Dendritic cell treated with granulocyte-macrophage colony-stimulating factor and Interleukin-4, amounts not matched to agents 40 ng/mL and 50 ng/mL, for 4 days (primary cell): ENCODE data around the gene DCBLD1.

Experiments
- H3K27ac Mint-ChIP-seq: one replicate; pipeline ENCODE4 v1.8.0; 2022; ENCODE audit warnings: mild to moderate bottlenecking, mixed read lengths
- H3K27me3 Mint-ChIP-seq: one replicate; pipeline ENCODE4 v1.8.0; 2022; ENCODE audit warnings: mild to moderate bottlenecking, mixed read lengths
- H3K36me3 Mint-ChIP-seq: one replicate; pipeline ENCODE4 v1.8.0; 2022; ENCODE audit warnings: low read depth, mixed read lengths
- H3K4me1 Mint-ChIP-seq: one replicate; pipeline ENCODE4 v1.8.0; 2022; ENCODE audit warnings: low read depth, mixed read lengths
- H3K4me3 Mint-ChIP-seq: one replicate; pipeline ENCODE4 v1.8.0; 2022; ENCODE audit warnings: mild to moderate bottlenecking, moderate library complexity, mixed read lengths
- H3K9me3 Mint-ChIP-seq: one replicate; pipeline ENCODE4 v1.8.0; 2022; ENCODE audit warnings: mixed read lengths
- intact Hi-C: fragments of 100-400 bp; cut with micrococcal nuclease; formaldehyde crosslinking; loops from one replicate; pipeline ENCODE4 v1.15.0; 2022

The DCBLD1 gene

DNA sequence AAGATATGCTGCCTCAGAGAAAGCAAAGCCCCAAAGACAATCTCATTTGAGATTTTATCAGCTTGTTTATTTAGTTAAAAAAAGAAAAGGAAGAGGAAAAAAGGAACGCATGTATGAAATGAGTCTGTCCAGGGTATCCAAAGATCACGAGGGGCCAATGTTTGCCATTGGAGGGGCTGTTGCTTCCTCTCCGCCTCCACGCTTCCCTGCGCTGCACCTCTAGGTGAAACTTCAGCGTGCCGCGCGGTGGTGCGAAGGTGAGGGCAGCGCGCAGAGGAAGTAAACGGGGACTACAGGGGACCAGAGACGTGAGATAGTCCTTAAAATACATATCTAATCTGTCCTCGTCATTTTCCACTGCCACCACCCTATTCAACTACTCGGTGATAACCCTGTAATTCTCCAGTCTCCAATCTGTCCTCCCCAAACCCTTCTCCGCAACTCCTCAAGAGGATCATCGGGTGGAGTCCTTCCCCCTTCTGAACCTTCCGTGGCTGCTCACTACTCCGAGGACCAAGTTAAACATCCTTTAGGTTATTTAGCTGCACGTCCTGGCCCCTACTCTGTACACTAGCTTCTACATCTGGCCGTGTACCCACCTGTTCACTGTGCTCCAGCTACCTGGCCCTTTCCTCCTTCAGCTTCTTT is 1.1 kb upstream of the DCBLD1 start:
- H3K4me1 Mint-ChIP-seq = peaks cover 13% of the 10 kb centered on the region
- peak overlapping the region; percentile 43 for H3K27ac Mint-ChIP-seq
- intact Hi-C loops = loop anchor here (10.0 kb wide), 1 partner anchor 193 kb away; the partner anchor contains the start of gene NUS1
- H3K36me3 Mint-ChIP-seq = no peaks in the 10 kb centered on the region
- no peak overlapping the region for H3K4me3 Mint-ChIP-seq
- H3K27me3 Mint-ChIP-seq = peaks cover 44% of the 10 kb centered on the region
- no peaks in the 10 kb centered on the region for H3K9me3 Mint-ChIP-seq

DNA sequence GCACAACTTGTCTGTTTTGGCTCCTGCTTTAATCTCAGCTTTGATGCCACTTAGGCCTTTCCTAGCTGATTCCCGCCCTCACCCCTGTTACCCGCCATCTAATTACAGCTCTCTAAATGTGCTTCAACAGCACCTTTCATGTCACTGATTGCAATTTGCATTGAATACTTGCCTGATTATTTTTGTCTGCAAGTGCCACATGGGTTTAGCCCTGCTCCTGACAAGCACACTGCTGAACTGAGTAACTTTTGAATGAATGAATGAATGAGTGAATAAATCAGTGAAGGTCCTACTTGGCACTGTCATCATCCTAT is 591 bp upstream of the DCBLD1 start:
- H3K27me3 Mint-ChIP-seq = peaks cover 46% of the 10 kb centered on the region

DNA sequence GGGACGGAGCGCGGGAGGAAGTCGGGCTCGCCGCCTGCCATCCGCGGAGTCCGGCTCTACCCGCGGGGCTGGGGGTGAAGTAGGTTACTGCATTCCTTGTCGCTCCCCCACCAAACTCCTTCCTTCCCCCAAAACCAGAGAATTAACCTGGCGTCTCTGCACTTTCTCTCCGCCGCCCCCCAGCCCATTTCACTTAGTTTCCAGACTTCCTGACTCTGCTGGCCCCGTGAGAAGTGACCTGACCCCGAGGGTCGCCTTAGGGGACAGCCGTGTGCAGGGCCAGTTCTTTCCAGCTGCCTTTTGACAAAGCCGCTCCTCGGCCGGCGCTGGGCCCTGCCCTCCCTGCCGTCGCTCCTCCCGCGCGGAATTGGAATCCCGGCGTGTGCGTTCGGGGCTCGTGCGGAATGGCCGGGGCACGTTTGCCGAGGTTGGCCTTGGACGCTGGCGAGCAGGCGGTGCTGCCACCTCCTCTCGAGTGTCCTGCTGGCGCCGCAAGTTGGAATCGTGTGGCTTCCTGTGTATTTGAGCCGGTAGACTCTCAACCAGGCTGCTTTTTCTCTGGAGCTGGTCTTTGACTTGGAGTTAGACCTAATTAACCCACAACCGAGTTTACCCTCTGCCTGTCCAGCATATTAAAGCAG is 650 bp downstream of the DCBLD1 start:
- peaks cover 46% of the 10 kb centered on the region for H3K27me3 Mint-ChIP-seq
- H3K4me1 Mint-ChIP-seq = peaks cover 13% of the 10 kb centered on the region
- intact Hi-C loops = loop anchor here (2.0 to 10.0 kb wide), 2 partner anchors 14 to 192 kb away; partner anchors contain the start of gene NUS1
- peak overlapping the region; percentile 94 for H3K4me3 Mint-ChIP-seq
- no peaks in the 10 kb centered on the region for H3K36me3 Mint-ChIP-seq
- peak overlapping the region; percentile 83 for H3K27ac Mint-ChIP-seq
- no peaks in the 10 kb centered on the region for H3K9me3 Mint-ChIP-seq

More for the DNA sequence above, 591 bp upstream of the DCBLD1 start:
- Mint-ChIP-seq H3K4me3 (peak overlapping the region; percentile 73), H3K9me3 (no peaks in the 10 kb centered on the region), H3K36me3 (no peaks in the 10 kb centered on the region), H3K4me1 (peaks cover 13% of the 10 kb centered on the region), H3K27ac (peak overlapping the region; percentile 43)
- intact Hi-C loops = loop anchor here (1.0 to 10.0 kb wide), 3 partner anchors 15 to 193 kb away; partner anchors contain the start of genes GOPC and NUS1

DNA sequence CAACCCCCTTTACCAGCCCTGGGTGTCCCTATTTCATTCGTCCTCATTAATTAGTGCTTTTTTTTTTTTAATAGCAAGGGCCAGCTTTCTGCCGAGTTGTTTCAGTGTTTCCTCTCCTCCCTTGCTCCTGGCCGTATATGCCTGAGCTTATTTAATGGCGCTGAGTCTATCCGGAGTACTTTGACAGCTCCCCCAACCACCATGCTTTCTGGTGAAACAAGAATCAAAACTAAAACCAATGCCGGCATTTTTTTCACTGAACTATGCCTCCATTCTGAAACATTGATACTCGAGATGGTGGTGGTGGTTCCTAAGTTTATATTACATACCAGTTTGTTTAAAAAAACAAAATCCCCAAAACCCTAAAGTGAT is 1.2 kb downstream of the DCBLD1 start:
- no peaks in the 10 kb centered on the region for H3K9me3 Mint-ChIP-seq
- peak overlapping the region; percentile 94 for H3K4me3 Mint-ChIP-seq
- peaks cover 13% of the 10 kb centered on the region for H3K4me1 Mint-ChIP-seq
- no peaks in the 10 kb centered on the region for H3K36me3 Mint-ChIP-seq
- peaks cover 45% of the 10 kb centered on the region for H3K27me3 Mint-ChIP-seq
- intact Hi-C loops = loop anchor here (2.0 to 10.0 kb wide), 2 partner anchors 13 to 191 kb away; partner anchors contain the start of gene NUS1
- H3K27ac Mint-ChIP-seq = peak overlapping the region; percentile 83

- H3K4me3 Mint-ChIP-seq = no peak overlapping the region
- H3K27ac Mint-ChIP-seq = peak overlapping the region; percentile 83
- H3K9me3 Mint-ChIP-seq = no peaks in the 10 kb centered on the region
- intact Hi-C loops = loop anchor here (10.0 kb wide), 1 partner anchor 191 kb away; the partner anchor contains the start of gene NUS1
- H3K4me1 Mint-ChIP-seq = peaks cover 13% of the 10 kb centered on the region
- no peaks in the 10 kb centered on the region for H3K36me3 Mint-ChIP-seq
- peaks cover 41% of the 10 kb centered on the region for H3K27me3 Mint-ChIP-seq
Observed at GRCh38 chr6:117484052-117484646, 1.7 kb downstream of the DCBLD1 start.

DNA sequence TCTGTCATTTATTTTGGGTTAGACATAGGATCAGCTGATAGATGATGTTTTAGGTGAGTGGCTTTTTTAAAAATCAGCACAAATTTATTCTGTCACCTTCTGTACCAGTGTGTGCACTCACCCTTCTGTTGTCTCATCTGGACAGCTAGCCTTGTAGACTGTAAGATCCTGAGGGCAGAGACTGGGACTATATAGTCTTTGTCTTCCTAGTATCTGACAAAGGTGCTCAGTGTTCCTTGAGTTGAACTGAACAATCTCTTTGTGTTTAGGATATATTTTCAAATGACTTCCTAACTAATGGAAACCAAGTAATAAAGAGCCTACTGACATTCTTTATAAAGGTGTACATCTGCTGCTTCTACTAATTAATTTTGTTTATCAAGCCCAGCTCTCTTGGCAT is 3.0 kb downstream of the DCBLD1 start:
- Mint-ChIP-seq H3K36me3 (no peaks in the 10 kb centered on the region), H3K4me3 (no peak overlapping the region), H3K9me3 (no peaks in the 10 kb centered on the region), H3K4me1 (peaks cover 13% of the 10 kb centered on the region), H3K27ac (no peak overlapping the region), H3K27me3 (peaks cover 40% of the 10 kb centered on the region)
- intact Hi-C loops = loop anchor here (10.0 kb wide), 1 partner anchor 189 kb away; the partner anchor contains the start of gene NUS1

DNA sequence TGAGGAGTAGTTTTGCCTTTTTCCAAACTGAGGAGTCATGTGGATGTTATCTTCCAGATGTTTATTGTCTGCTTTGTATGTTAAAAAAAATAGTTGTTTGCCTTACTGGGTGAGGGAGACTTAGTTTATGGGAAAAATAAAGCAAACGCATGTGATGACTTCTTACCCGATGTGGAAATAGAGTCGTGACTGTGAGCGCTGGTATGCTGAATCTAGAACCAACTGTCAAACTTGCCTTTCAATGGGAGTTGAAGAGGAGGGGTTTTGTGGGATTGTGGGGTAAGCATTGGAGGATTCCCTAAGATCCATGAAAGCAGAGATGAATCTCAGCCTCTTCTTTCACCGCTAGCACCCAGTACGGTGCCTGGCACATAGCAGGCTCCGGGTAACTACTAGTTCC is 5.3 kb downstream of the DCBLD1 start:
- Mint-ChIP-seq H3K4me1 (no peaks in the 10 kb centered on the region), H3K36me3 (no peaks in the 10 kb centered on the region), H3K4me3 (no peak overlapping the region), H3K9me3 (no peaks in the 10 kb centered on the region), H3K27me3 (peaks cover 22% of the 10 kb centered on the region), H3K27ac (no peak overlapping the region)
- intact Hi-C loops = loop anchor here (10.0 kb wide), 1 partner anchor 187 kb away; the partner anchor contains the start of gene NUS1

- Mint-ChIP-seq H3K4me3 (no peak overlapping the region), H3K9me3 (no peaks in the 10 kb centered on the region), H3K27ac (no peak overlapping the region), H3K4me1 (no peaks in the 10 kb centered on the region), H3K27me3 (peaks cover 17% of the 10 kb centered on the region), H3K36me3 (no peaks in the 10 kb centered on the region)
- intact Hi-C loops = loop anchor here (10.0 kb wide), 1 partner anchor 186 kb away; the partner anchor contains the start of gene NUS1
Observed at GRCh38 chr6:117489003-117489402, 6.5 kb downstream of the DCBLD1 start.

GRCh38 chr6:117491916-117492315 is 9.4 kb downstream of the DCBLD1 start:
- intact Hi-C loops = no loop called here

GRCh38 chr6:117493470-117493869 is 11.0 kb downstream of the DCBLD1 start:
- Mint-ChIP-seq H3K27me3 (no peaks in the 10 kb centered on the region), H3K4me3 (no peak overlapping the region), H3K9me3 (no peaks in the 10 kb centered on the region), H3K36me3 (no peaks in the 10 kb centered on the region), H3K27ac (no peak overlapping the region), H3K4me1 (peaks cover 6% of the 10 kb centered on the region)
- intact Hi-C loops = no loop called here

More at GRCh38 chr6:117491916-117492315, 9.4 kb downstream of the DCBLD1 start:
- Mint-ChIP-seq H3K4me1 (no peaks in the 10 kb centered on the region), H3K27me3 (no peaks in the 10 kb centered on the region), H3K27ac (no peak overlapping the region), H3K4me3 (no peak overlapping the region), H3K36me3 (no peaks in the 10 kb centered on the region), H3K9me3 (no peaks in the 10 kb centered on the region)

DNA sequence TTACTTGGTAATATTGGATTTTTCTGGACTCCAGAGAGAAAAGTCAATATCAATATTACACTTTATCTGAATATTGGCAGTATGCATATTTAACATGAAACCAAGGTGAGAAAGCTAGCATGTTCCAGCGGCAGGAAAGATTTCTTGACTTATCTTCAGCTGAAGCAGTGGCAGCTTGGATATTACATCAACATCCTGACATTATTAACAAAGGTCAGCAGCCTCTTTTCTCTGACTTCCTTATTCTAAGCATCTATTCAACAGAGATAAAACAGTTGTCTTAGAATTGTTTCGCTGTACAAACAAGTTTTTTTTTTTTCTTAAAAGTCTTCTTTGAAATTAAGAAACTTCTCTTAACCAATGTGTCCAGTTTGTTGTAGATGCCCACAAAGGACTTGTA is 11.8 kb downstream of the DCBLD1 start:
- H3K4me3 Mint-ChIP-seq = no peak overlapping the region
- no peak overlapping the region for H3K27ac Mint-ChIP-seq
- intact Hi-C loops = no loop called here
- H3K4me1 Mint-ChIP-seq = peaks cover 14% of the 10 kb centered on the region
- H3K27me3 Mint-ChIP-seq = no peaks in the 10 kb centered on the region
- H3K9me3 Mint-ChIP-seq = no peaks in the 10 kb centered on the region
- H3K36me3 Mint-ChIP-seq = no peaks in the 10 kb centered on the region

- H3K9me3 Mint-ChIP-seq = no peaks in the 10 kb centered on the region
- no peaks in the 10 kb centered on the region for H3K36me3 Mint-ChIP-seq
- H3K4me3 Mint-ChIP-seq = no peak overlapping the region
- no peaks in the 10 kb centered on the region for H3K27me3 Mint-ChIP-seq
- H3K4me1 Mint-ChIP-seq = peaks cover 19% of the 10 kb centered on the region
- intact Hi-C loops = no loop called here
- H3K27ac Mint-ChIP-seq = no peak overlapping the region
Observed at GRCh38 chr6:117494694-117495318, 12.3 kb downstream of the DCBLD1 start.

DNA sequence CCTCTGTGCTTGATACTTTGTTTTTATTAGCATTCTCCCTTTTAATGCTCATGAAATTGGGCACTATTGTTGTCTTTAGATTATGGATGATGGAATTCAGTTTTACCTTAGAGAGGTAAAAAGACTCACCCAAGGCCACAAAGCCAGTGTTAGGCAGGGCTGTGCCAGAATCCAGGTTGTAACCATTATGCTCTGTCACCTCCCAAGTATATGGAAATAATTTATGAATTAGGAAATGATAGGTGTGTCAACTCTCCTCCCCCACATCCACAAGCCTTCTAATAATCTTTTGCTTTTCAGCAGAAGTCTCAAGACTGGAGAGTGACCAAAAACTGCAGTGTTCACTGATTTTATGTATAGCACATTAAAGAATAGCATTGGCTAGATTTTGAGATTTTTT is 13.0 kb downstream of the DCBLD1 start:
- peaks cover 24% of the 10 kb centered on the region for H3K4me1 Mint-ChIP-seq
- intact Hi-C loops = no loop called here
- no peak overlapping the region for H3K4me3 Mint-ChIP-seq
- no peaks in the 10 kb centered on the region for H3K9me3 Mint-ChIP-seq
- no peaks in the 10 kb centered on the region for H3K27me3 Mint-ChIP-seq
- H3K36me3 Mint-ChIP-seq = no peaks in the 10 kb centered on the region
- H3K27ac Mint-ChIP-seq = no peak overlapping the region

DNA sequence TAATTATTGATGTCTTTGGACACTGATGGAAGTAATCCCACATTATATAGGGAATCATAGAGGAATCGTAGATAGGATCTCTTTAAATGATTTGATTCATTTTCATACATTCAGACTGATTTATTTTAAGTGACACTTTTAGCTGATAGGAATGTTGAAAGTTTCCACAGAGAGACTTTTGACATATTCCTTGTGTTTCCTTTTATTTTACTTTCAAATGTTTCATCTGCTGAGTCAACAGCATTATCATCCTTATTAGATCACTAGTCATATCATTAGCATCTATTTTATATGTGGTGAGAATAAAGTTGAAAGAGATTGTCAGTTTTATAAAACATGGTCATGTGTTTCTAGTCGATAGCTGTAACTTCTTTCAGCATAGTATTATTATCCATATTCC is 13.4 kb downstream of the DCBLD1 start:
- intact Hi-C loops = loop anchor here (2.0 kb wide), 1 partner anchor 13 kb away; the partner anchor contains the start of gene DCBLD1
- Mint-ChIP-seq H3K27ac (no peak overlapping the region), H3K9me3 (no peaks in the 10 kb centered on the region), H3K4me1 (peaks cover 26% of the 10 kb centered on the region), H3K4me3 (no peak overlapping the region), H3K27me3 (no peaks in the 10 kb centered on the region), H3K36me3 (no peaks in the 10 kb centered on the region)
